PC-3 (cell line): ENCODE measurements around the gene TBCB. TPM values are rescaled to one million over a fixed set of nuclear protein-coding genes. Genes with fewer than 3 reads are reported as not detected.
A peak's percentile ranks its signal among the peaks of the same experiment; 100 is the strongest.

Experiments used
- ATAC-seq: fragments of 200-7000 bp; cut with Tn5 transposase; 2 replicates; pipeline ENCODE4 v1.9.1; 2020; ENCODE audit warnings: mild to moderate bottlenecking, moderate library complexity
- BruUV-seq: library from RNA; stranded (reverse); fragments of 400-500 nt; replicated peaks from 2 replicates; lab custom pipeline; 2021; lab: Mats Ljungman, UMichigan
- CTCF ChIA-PET: fragments of 300-600 bp; sonication (Branson Sonifier 250); formaldehyde crosslinking; loops from one replicate; lab custom pipeline; 2022; ENCODE audit warnings: antibody characterized with exemption; lab: Charles Lee
- POLR2A ChIA-PET: fragments of 300-600 bp; sonication (Branson Sonifier 250); formaldehyde crosslinking; loops from one replicate; lab custom pipeline; 2022; ENCODE audit warnings: antibody characterized with exemption; ENCODE audit not compliant: unreplicated experiment; lab: Charles Lee
- DNase-seq: peaks from one replicate; pipeline ENCODE4 v3.0.0-alpha.2; 2015
- H2AFZ ChIP-seq: fragments of 300-600 bp; sonication (generic); 2 replicates; pipeline ENCODE4 v1.6.0; 2016; ENCODE audit warnings: antibody characterized with exemption, low read length
- H3F3A ChIP-seq: fragments of 300-600 bp; sonication (generic); one replicate; pipeline ENCODE4 v1.6.0; 2017; ENCODE audit warnings: antibody characterized with exemption, low read length, control low read depth, mild to moderate bottlenecking; ENCODE audit not compliant: unreplicated experiment
- H3K27ac ChIP-seq: fragments of 300-600 bp; sonication (generic); 2 replicates; pipeline ENCODE4 v1.5.1; 2016; ENCODE audit warnings: mild to moderate bottlenecking, low read length
- H3K27me3 ChIP-seq: fragments of 300-600 bp; sonication (generic); 2 replicates; pipeline ENCODE4 v1.6.1; 2016; ENCODE audit warnings: low read length, mixed read lengths
- H3K36me3 ChIP-seq: fragments of 300-600 bp; sonication (generic); 2 replicates; pipeline ENCODE4 v1.6.1; 2016; ENCODE audit warnings: low read depth, mixed run types, low read length, mixed read lengths
- H3K4me1 ChIP-seq: fragments of 300-600 bp; sonication (generic); 2 replicates; pipeline ENCODE4 v1.5.1; 2016; ENCODE audit warnings: low read length; ENCODE audit not compliant: insufficient read depth
- H3K4me2 ChIP-seq: fragments of 300-600 bp; sonication (generic); 2 replicates; pipeline ENCODE4 v1.6.0; 2016; ENCODE audit warnings: low read length
- H3K4me3 ChIP-seq: fragments of 300-600 bp; sonication (generic); 2 replicates; pipeline ENCODE4 v1.5.1; 2016; ENCODE audit warnings: mild to moderate bottlenecking, low read length, mixed read lengths
- H3K79me2 ChIP-seq: fragments of 300-600 bp; sonication (generic); 2 replicates; pipeline ENCODE4 v1.6.1; 2017; ENCODE audit warnings: low read length, mixed read lengths
- H3K9ac ChIP-seq: fragments of 300-600 bp; sonication (generic); 2 replicates; pipeline ENCODE4 v1.6.0; 2016; ENCODE audit warnings: mild to moderate bottlenecking, low read length
- H3K9me2 ChIP-seq: fragments of 300-600 bp; sonication (generic); replicated peaks from 2 replicates; pipeline ENCODE4 v1.6.1; 2016; ENCODE audit warnings: mixed run types, low read length, mixed read lengths
- H3K9me3 ChIP-seq: fragments of 300-600 bp; sonication (generic); 2 replicates; pipeline ENCODE4 v1.6.1; 2016; ENCODE audit warnings: low read length, mixed read lengths
- H4K20me1 ChIP-seq: fragments of 300-600 bp; sonication (generic); 2 replicates; pipeline ENCODE4 v1.6.1; 2016; ENCODE audit warnings: low read length, mixed read lengths
- EZH2 ChIP-seq: fragments of 300-600 bp; sonication (generic); IDR thresholded peaks from one replicate; pipeline ENCODE4 v1.6.1; 2017; ENCODE audit warnings: antibody characterized with exemption, mild to moderate bottlenecking, low read length; ENCODE audit not compliant: unreplicated experiment
- EZH2phosphoT487 ChIP-seq: fragments of 300-600 bp; sonication (generic); IDR thresholded peaks from 2 replicates; pipeline ENCODE4 v1.6.1; 2018; ENCODE audit warnings: mild to moderate bottlenecking, antibody characterized with exemption, low read length, borderline replicate concordance
- intact Hi-C: fragments of 100-400 bp; cut with micrococcal nuclease; formaldehyde crosslinking; loops from 2 replicates; pipeline ENCODE4 v1.9.0; 2023
- total RNA-seq: library from RNA; depleted of rRNA; stranded (reverse); fragments of >200 nt; gene quantifications from 2 replicates; pipeline ENCODE4 v1.2.3, GENCODE V29; 2014
- TF ChIP-seq, protein P1 (sequence below): fragments of 300-600 bp; sonication (generic); conservative IDR thresholded peaks from 2 replicates; pipeline ENCODE4 v1.5.1; 2017; ENCODE audit warnings: antibody characterized with exemption, low read depth, mild to moderate bottlenecking, low read length

The TBCB gene
- total RNA-seq, 1 experiment from 2014 or later: 260 TPM

GRCh38 chr19:36139473-36140303 is 24.4 kb downstream of the TBCB start, which contains the start of gene CAPNS1:
Gene CAPNS1, plus strand, starts transcription at chr19:36140066. Its CDS starts 946 bp downstream, at chr19:36141012.
- H3K27me3 ChIP-seq: no peaks in the 10 kb centered on the region
- peaks cover 34% of the 10 kb centered on the region for H3K79me2 ChIP-seq
- peak within 1 kb of the TSS; percentile 94 for H3K4me3 ChIP-seq
- POLR2A ChIA-PET: interaction anchor here (0.6 to 0.8 kb wide), 2 partner anchors 11 to 12 kb away, joined by 3 to 5 read pairs; no protein-coding TSS in a partner anchor
- DNase-seq: peak; percentile 94
- peak within 1 kb of the TSS; percentile 100 for H3K9ac ChIP-seq
- TF ChIP-seq, protein P1, sequence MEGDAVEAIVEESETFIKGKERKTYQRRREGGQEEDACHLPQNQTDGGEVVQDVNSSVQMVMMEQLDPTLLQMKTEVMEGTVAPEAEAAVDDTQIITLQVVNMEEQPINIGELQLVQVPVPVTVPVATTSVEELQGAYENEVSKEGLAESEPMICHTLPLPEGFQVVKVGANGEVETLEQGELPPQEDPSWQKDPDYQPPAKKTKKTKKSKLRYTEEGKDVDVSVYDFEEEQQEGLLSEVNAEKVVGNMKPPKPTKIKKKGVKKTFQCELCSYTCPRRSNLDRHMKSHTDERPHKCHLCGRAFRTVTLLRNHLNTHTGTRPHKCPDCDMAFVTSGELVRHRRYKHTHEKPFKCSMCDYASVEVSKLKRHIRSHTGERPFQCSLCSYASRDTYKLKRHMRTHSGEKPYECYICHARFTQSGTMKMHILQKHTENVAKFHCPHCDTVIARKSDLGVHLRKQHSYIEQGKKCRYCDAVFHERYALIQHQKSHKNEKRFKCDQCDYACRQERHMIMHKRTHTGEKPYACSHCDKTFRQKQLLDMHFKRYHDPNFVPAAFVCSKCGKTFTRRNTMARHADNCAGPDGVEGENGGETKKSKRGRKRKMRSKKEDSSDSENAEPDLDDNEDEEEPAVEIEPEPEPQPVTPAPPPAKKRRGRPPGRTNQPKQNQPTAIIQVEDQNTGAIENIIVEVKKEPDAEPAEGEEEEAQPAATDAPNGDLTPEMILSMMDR: no peak; the same call in 1 of the 2 replicates
- TF ChIP-seq EZH2phosphoT487: no peak
- TF ChIP-seq EZH2: no peak
- H3K9me3 ChIP-seq: no peaks in the 10 kb centered on the region
- H2AFZ ChIP-seq: peak within 1 kb of the TSS; percentile 92
- peaks cover 34% of the 10 kb centered on the region for H3K4me1 ChIP-seq
- H3K27ac ChIP-seq: peak within 1 kb of the TSS; percentile 99
- BruUV-seq: no TSS peak
- H3K4me2 ChIP-seq: peak within 1 kb of the TSS; percentile 94
- peaks cover 7% of the 10 kb centered on the region; the same call in 1 of the 2 replicates for H4K20me1 ChIP-seq
- H3F3A ChIP-seq: no peaks in the 10 kb centered on the region
- CTCF ChIA-PET: no interaction called here
- ATAC-seq: peak; percentile 61
- H3K36me3 ChIP-seq: peaks cover 7% of the 10 kb centered on the region
- no peaks in the 10 kb centered on the region for H3K9me2 ChIP-seq
- intact Hi-C loops: loop anchor here (2.0 kb wide), 1 partner anchor 13 kb away; no protein-coding TSS in a partner anchor

- ATAC-seq (peak; percentile 20), DNase-seq (peak; percentile 64)
- H3K4me2 ChIP-seq: peak overlapping the region; percentile 94
- H3K4me3 ChIP-seq: peak overlapping the region; percentile 94
- no peaks in the 10 kb centered on the region for H3K9me3 ChIP-seq
- peaks cover 34% of the 10 kb centered on the region for H3K79me2 ChIP-seq
- H3K36me3 ChIP-seq: peaks cover 12% of the 10 kb centered on the region
- TSS peak; percentile 96 for BruUV-seq
- H3K9me2 ChIP-seq: no peaks in the 10 kb centered on the region
- no peaks in the 10 kb centered on the region for H3K27me3 ChIP-seq
- intact Hi-C loops: loop anchor here (2.0 kb wide), 1 partner anchor 14 kb away; no protein-coding TSS in a partner anchor
- no peak for TF ChIP-seq EZH2phosphoT487
- peaks cover 7% of the 10 kb centered on the region; the same call in 1 of the 2 replicates for H4K20me1 ChIP-seq
- peak overlapping the region; percentile 99 for H3K27ac ChIP-seq
- H3K4me1 ChIP-seq: peaks cover 34% of the 10 kb centered on the region
- H3K9ac ChIP-seq: peak overlapping the region; percentile 100
- no peaks in the 10 kb centered on the region for H3F3A ChIP-seq
- CTCF ChIA-PET: no interaction called here
- POLR2A ChIA-PET: no interaction called here
- peak overlapping the region; percentile 21; the same call in 1 of the 2 replicates for H2AFZ ChIP-seq
Observed at GRCh38 chr19:36140304-36141038, 25.2 kb downstream of the TBCB start.
